MM.1S (cell line): Measurements from ENCODE around the gene TEX14.

Experiments
- DNase-seq: peaks from one replicate; pipeline ENCODE4 v3.0.0-alpha.2; 2015
- H2AFZ ChIP-seq: fragments of 300-600 bp; sonication (generic); 2 replicates; pipeline ENCODE4 v1.6.0; 2016; ENCODE audit warnings: antibody characterized with exemption, low read length
- H3F3A ChIP-seq: fragments of 300-600 bp; sonication (generic); 2 replicates; pipeline ENCODE4 v1.6.1; 2016; ENCODE audit warnings: mild to moderate bottlenecking, antibody characterized with exemption, low read length, moderate library complexity, mixed read lengths; ENCODE audit not compliant: insufficient read depth
- H3K27ac ChIP-seq: fragments of 300-600 bp; sonication (generic); 2 replicates; pipeline ENCODE4 v1.5.1; 2016; ENCODE audit warnings: mild to moderate bottlenecking, low read length
- H3K27me3 ChIP-seq: fragments of 300-600 bp; sonication (generic); replicated peaks from 2 replicates; pipeline ENCODE4 v1.6.0; 2016; ENCODE audit warnings: low read length; ENCODE audit not compliant: insufficient read depth
- H3K36me3 ChIP-seq: fragments of 300-600 bp; sonication (generic); replicated peaks from 2 replicates; pipeline ENCODE4 v1.6.1; 2016; ENCODE audit warnings: mild to moderate bottlenecking, low read length, mixed read lengths; ENCODE audit not compliant: insufficient read depth
- H3K4me1 ChIP-seq: fragments of 300-600 bp; sonication (generic); 2 replicates; pipeline ENCODE4 v1.6.1; 2016; ENCODE audit warnings: low read length, mixed read lengths
- H3K4me2 ChIP-seq: fragments of 300-600 bp; sonication (generic); 2 replicates; pipeline ENCODE4 v1.6.0; 2016; ENCODE audit warnings: low read depth, low read length
- H3K4me3 ChIP-seq: fragments of 300-600 bp; sonication (generic); 2 replicates; pipeline ENCODE4 v1.5.1; 2016; ENCODE audit warnings: low read length, mixed read lengths
- H3K79me2 ChIP-seq: fragments of 300-600 bp; sonication (generic); 2 replicates; pipeline ENCODE4 v1.6.1; 2016; ENCODE audit warnings: mixed run types, low read length, mixed read lengths
- H3K9ac ChIP-seq: fragments of 300-600 bp; sonication (generic); 2 replicates; pipeline ENCODE4 v1.6.1; 2016; ENCODE audit warnings: low read length, mixed read lengths
- H3K9me2 ChIP-seq: fragments of 300-600 bp; sonication (generic); replicated peaks from 2 replicates; pipeline ENCODE4 v1.6.1; 2016; ENCODE audit warnings: mild to moderate bottlenecking, low read length, mixed read lengths; ENCODE audit not compliant: insufficient read depth
- H3K9me3 ChIP-seq: fragments of 300-600 bp; sonication (generic); replicated peaks from 2 replicates; pipeline ENCODE4 v1.6.1; 2016; ENCODE audit warnings: mild to moderate bottlenecking, low read length, mixed read lengths; ENCODE audit not compliant: insufficient read depth
- H4K20me1 ChIP-seq: fragments of 300-600 bp; sonication (generic); 2 replicates; pipeline ENCODE4 v1.6.1; 2016; ENCODE audit warnings: mild to moderate bottlenecking, low read length, moderate library complexity, mixed read lengths; ENCODE audit not compliant: insufficient read depth
- EZH2 ChIP-seq: fragments of 300-600 bp; sonication (generic); optimal IDR thresholded peaks from 2 replicates; pipeline ENCODE3; 2017; ENCODE audit warnings: low read depth, mild to moderate bottlenecking, antibody characterized with exemption, low read length, mixed read lengths
- EZH2phosphoT487 ChIP-seq: fragments of 300-600 bp; sonication (generic); IDR thresholded peaks from 2 replicates; pipeline ENCODE4 v1.6.1; 2018; ENCODE audit warnings: antibody characterized with exemption, low read length
- TF ChIP-seq, protein P1 (sequence below): fragments of 300-600 bp; sonication (generic); IDR thresholded peaks from 2 replicates; pipeline ENCODE4 v1.5.1; 2016; ENCODE audit warnings: antibody characterized with exemption, low read length, mixed read lengths

TEX14 gene

DNA sequence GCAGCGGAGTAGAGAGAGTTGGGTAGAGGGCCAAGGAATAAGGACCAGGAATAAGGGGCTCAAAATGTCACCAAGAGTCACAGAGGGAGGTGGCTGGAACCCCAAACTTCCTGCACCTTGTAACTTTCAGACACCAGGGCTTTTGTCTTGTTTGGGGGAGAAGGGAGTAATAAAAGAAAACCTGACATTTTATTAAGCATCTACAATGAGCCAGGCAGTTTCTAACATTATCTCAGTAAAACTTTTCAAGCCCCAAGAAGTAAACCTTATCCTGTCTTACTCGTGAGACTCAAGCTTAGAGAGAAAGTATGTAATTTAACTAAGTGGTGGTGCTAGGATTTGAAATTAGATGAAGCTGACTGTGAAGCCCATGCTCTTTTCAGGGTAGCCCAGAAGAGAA lies 176.6 kb downstream of the TEX14 start:
- H3K9me2 ChIP-seq, result no peaks in the 10 kb centered on the region
- no peak for TF ChIP-seq EZH2
- TF ChIP-seq, protein P1, sequence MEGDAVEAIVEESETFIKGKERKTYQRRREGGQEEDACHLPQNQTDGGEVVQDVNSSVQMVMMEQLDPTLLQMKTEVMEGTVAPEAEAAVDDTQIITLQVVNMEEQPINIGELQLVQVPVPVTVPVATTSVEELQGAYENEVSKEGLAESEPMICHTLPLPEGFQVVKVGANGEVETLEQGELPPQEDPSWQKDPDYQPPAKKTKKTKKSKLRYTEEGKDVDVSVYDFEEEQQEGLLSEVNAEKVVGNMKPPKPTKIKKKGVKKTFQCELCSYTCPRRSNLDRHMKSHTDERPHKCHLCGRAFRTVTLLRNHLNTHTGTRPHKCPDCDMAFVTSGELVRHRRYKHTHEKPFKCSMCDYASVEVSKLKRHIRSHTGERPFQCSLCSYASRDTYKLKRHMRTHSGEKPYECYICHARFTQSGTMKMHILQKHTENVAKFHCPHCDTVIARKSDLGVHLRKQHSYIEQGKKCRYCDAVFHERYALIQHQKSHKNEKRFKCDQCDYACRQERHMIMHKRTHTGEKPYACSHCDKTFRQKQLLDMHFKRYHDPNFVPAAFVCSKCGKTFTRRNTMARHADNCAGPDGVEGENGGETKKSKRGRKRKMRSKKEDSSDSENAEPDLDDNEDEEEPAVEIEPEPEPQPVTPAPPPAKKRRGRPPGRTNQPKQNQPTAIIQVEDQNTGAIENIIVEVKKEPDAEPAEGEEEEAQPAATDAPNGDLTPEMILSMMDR, result no peak
- TF ChIP-seq EZH2phosphoT487, result no peak
- H2AFZ ChIP-seq, result no peak overlapping the region
- H4K20me1 ChIP-seq, result no peaks in the 10 kb centered on the region
- peaks cover 33% of the 10 kb centered on the region for H3F3A ChIP-seq
- H3K9me3 ChIP-seq, result no peaks in the 10 kb centered on the region
- no peak overlapping the region for H3K27ac ChIP-seq
- H3K4me3 ChIP-seq, result no peak overlapping the region
- no peak for DNase-seq
- no peak overlapping the region for H3K9ac ChIP-seq
- H3K4me1 ChIP-seq, result peaks cover 24% of the 10 kb centered on the region
- no peaks in the 10 kb centered on the region for H3K27me3 ChIP-seq
- H3K4me2 ChIP-seq, result no peak overlapping the region
- 0 out of 2 replicates have a peak, but pooled peaks cover 4% of the 10 kb centered on the region for H3K36me3 ChIP-seq
- H3K79me2 ChIP-seq, result peaks cover 43% of the 10 kb centered on the region

GRCh38 chr17:58514770-58515157 lies 177.1 kb downstream of the TEX14 start:
- Histone ChIP-seq H3K9me3 (no peaks in the 10 kb centered on the region), H3K36me3 (peaks cover 6% of the 10 kb centered on the region; the same call in 1 of the 2 replicates), H3F3A (peaks cover 33% of the 10 kb centered on the region), H3K27ac (no peak overlapping the region), H3K9ac (no peak overlapping the region), H4K20me1 (no peaks in the 10 kb centered on the region), H3K4me1 (peaks cover 24% of the 10 kb centered on the region), H3K4me2 (peak overlapping the region; percentile 23; the same call in 1 of the 2 replicates), H3K27me3 (no peaks in the 10 kb centered on the region), H3K79me2 (peaks cover 43% of the 10 kb centered on the region), H2AFZ (no peak overlapping the region), H3K9me2 (no peaks in the 10 kb centered on the region), H3K4me3 (peak overlapping the region; percentile 33; the same call in 1 of the 2 replicates)
- no peak for TF ChIP-seq EZH2phosphoT487
- TF ChIP-seq, protein P1, result no peak
- TF ChIP-seq EZH2, result no peak
- no peak for DNase-seq

GRCh38 chr17:58513965-58514769 lies 177.7 kb downstream of the TEX14 start, which contains the start of gene MTMR4:
Gene MTMR4 (minus strand): TSS chr17:58514638. CDS start chr17:58514407, 231 bp downstream.
- H2AFZ ChIP-seq, result peak within 1 kb of the TSS; percentile 67
- no peaks in the 10 kb centered on the region for H3K9me2 ChIP-seq
- no peak within 1 kb of the TSS for H3K27ac ChIP-seq

More at GRCh38 chr17:58513965-58514769, 177.7 kb downstream of the TEX14 start, which contains the start of gene MTMR4:
- Histone ChIP-seq H3K9ac (peak within 1 kb of the TSS; percentile 71), H3K4me3 (peak within 1 kb of the TSS; percentile 85), H3K36me3 (peaks cover 9% of the 10 kb centered on the region; the same call in 1 of the 2 replicates), H3F3A (peaks cover 33% of the 10 kb centered on the region), H3K27me3 (no peaks in the 10 kb centered on the region), H3K79me2 (peaks cover 43% of the 10 kb centered on the region), H3K9me3 (no peaks in the 10 kb centered on the region), H3K4me2 (peak within 1 kb of the TSS; percentile 89), H4K20me1 (no peaks in the 10 kb centered on the region), H3K4me1 (peaks cover 24% of the 10 kb centered on the region)
- peak; percentile 84 for DNase-seq
- TF ChIP-seq EZH2 (no peak), EZH2phosphoT487 (no peak)
- TF ChIP-seq, protein P1, result no peak
